Activated naive CD4-positive, alpha-beta T cell (primary cell): ENCODE results near the gene LINC01488.

Source experiments
- DNase-seq, 4 experiments: peaks; one replicate each; lab custom pipeline; 2025; lab: John Stamatoyannopoulos, UW

LINC01488 gene

GRCh38 chr11:69481393-69481844 lies at the start of gene LINC01488:
Gene LINC01488 (plus strand): TSS chr11:69481663.
- DNase-seq = no peak

GRCh38 chr11:69431893-69432738 lies 49.3 kb upstream of the LINC01488 start:
- no peak for DNase-seq

- no peak for DNase-seq
These were observed 47.7 kb upstream of the LINC01488 start for GRCh38 chr11:69433741-69434140.

GRCh38 chr11:69434471-69434931 lies 47.0 kb upstream of the LINC01488 start:
- DNase-seq = no peak

- no peak for DNase-seq
These were observed 46.1 kb upstream of the LINC01488 start for GRCh38 chr11:69435161-69435986.

- no peak for DNase-seq
These were observed 45.2 kb upstream of the LINC01488 start for GRCh38 chr11:69436041-69436982.

GRCh38 chr11:69437001-69437875 lies 44.2 kb upstream of the LINC01488 start:
- DNase-seq = no peak

- DNase-seq = no peak
These were observed 43.6 kb upstream of the LINC01488 start for GRCh38 chr11:69437876-69438205.

GRCh38 chr11:69438286-69438920 lies 43.1 kb upstream of the LINC01488 start:
- no peak for DNase-seq

GRCh38 chr11:69439127-69439526 lies 42.3 kb upstream of the LINC01488 start:
- DNase-seq = no peak

- no peak for DNase-seq
These were observed 41.6 kb upstream of the LINC01488 start for GRCh38 chr11:69439651-69440464.

- no peak for DNase-seq
These were observed 40.6 kb upstream of the LINC01488 start for GRCh38 chr11:69440876-69441275.

- no peak for DNase-seq
These were observed 39.3 kb upstream of the LINC01488 start for GRCh38 chr11:69442012-69442806.

GRCh38 chr11:69442807-69443137 lies 38.7 kb upstream of the LINC01488 start:
- no peak for DNase-seq

GRCh38 chr11:69443138-69443967 lies 38.1 kb upstream of the LINC01488 start:
- DNase-seq = peak; percentile 18 to 57 (median 31)

GRCh38 chr11:69443968-69444364 lies 37.5 kb upstream of the LINC01488 start:
- DNase-seq = no peak

- no peak for DNase-seq
These were observed 36.9 kb upstream of the LINC01488 start for GRCh38 chr11:69444381-69445130.
